Measurements from ENCODE around the gene MRC1.

MRC1 gene

GRCh38 chr10:17873946-17874345 lies 64.8 kb downstream of the MRC1 start:
- TF ChIP-seq CTCF (conservative IDR thresholded peaks at IDR 0.05) (no peak), ZFX (IDR thresholded peaks at IDR 0.05) (no peak)
- H3K27ac ChIP-seq, result no peak overlapping the region

- TF ChIP-seq CTCF (conservative IDR thresholded peaks at IDR 0.05) (no peak), ZFX (IDR thresholded peaks at IDR 0.05) (no peak)
These were observed 68.0 kb downstream of the MRC1 start for GRCh38 chr10:17877121-17877520.

GRCh38 chr10:17878896-17879295 lies 69.7 kb downstream of the MRC1 start:
- H3K27ac ChIP-seq, result no peak overlapping the region
- no peak for TF ChIP-seq ZFX (IDR thresholded peaks at IDR 0.05)
- TF ChIP-seq CTCF (conservative IDR thresholded peaks at IDR 0.05), result no peak

More at GRCh38 chr10:17877121-17877520, 68.0 kb downstream of the MRC1 start:
- no peak overlapping the region for H3K27ac ChIP-seq

GRCh38 chr10:17880601-17881000 lies 71.5 kb downstream of the MRC1 start:
- H3K27ac ChIP-seq, result no peak overlapping the region
- TF ChIP-seq CTCF (conservative IDR thresholded peaks at IDR 0.05) (no peak), ZFX (IDR thresholded peaks at IDR 0.05) (no peak)

GRCh38 chr10:17882557-17882956 lies 73.4 kb downstream of the MRC1 start:
- H3K27ac ChIP-seq, result no peak overlapping the region
- TF ChIP-seq CTCF (conservative IDR thresholded peaks at IDR 0.05) (no peak), ZFX (IDR thresholded peaks at IDR 0.05) (no peak)

GRCh38 chr10:17883621-17884020 lies 74.5 kb downstream of the MRC1 start:
- TF ChIP-seq CTCF (conservative IDR thresholded peaks at IDR 0.05) (no peak), ZFX (IDR thresholded peaks at IDR 0.05) (no peak)

GRCh38 chr10:17888189-17888588 lies 79.0 kb downstream of the MRC1 start:
- no peak overlapping the region for H3K27ac ChIP-seq

More at GRCh38 chr10:17883621-17884020, 74.5 kb downstream of the MRC1 start:
- H3K27ac ChIP-seq, result no peak overlapping the region

More at GRCh38 chr10:17888189-17888588, 79.0 kb downstream of the MRC1 start:
- TF ChIP-seq ZFX (IDR thresholded peaks at IDR 0.05), result no peak
- no peak for TF ChIP-seq CTCF (conservative IDR thresholded peaks at IDR 0.05)
